Osteoblast (primary cell): ENCODE measurements around the gene LDB1. TPM values are rescaled to one million over a fixed set of nuclear protein-coding genes. Genes with fewer than 3 reads are reported as not detected.

Experiments
- DNase-seq: peaks from one replicate; pipeline ENCODE4 v3.0.0; 2011; ENCODE audit warnings: low spot score, mixed read lengths; ENCODE audit not compliant: insufficient read length; ENCODE audit errors: missing footprints
- H2AFZ ChIP-seq: 2 replicates; pipeline ENCODE4 v1.6.0; 2011; ENCODE audit warnings: mild to moderate bottlenecking, low read length
- H3K27ac ChIP-seq: 2 replicates; pipeline ENCODE4 v1.5.1; 2011; ENCODE audit warnings: mild to moderate bottlenecking, low read depth, low read length, moderate library complexity
- H3K27me3 ChIP-seq: 2 replicates; pipeline ENCODE4 v1.6.0; 2012; ENCODE audit warnings: mild to moderate bottlenecking, control low read depth, inconsistent platforms, low read length, moderate library complexity; ENCODE audit not compliant: insufficient read depth
- H3K36me3 ChIP-seq: 2 replicates; pipeline ENCODE4 v1.5.1; 2011; ENCODE audit warnings: mild to moderate bottlenecking, low read length, control low read depth, moderate library complexity; ENCODE audit not compliant: insufficient read depth
- H3K4me1 ChIP-seq: 2 replicates; pipeline ENCODE4 v1.5.1; 2011; ENCODE audit warnings: mild to moderate bottlenecking, low read length, control low read depth, moderate library complexity; ENCODE audit not compliant: insufficient read depth
- H3K4me2 ChIP-seq: 2 replicates; pipeline ENCODE4 v1.6.0; 2011; ENCODE audit warnings: mild to moderate bottlenecking, low read length; ENCODE audit not compliant: insufficient read depth
- H3K4me3 ChIP-seq: fragments of 200-600 bp; sonication (generic); 3 replicates; pipeline ENCODE4 v1.5.1; 2012; ENCODE audit warnings: mild to moderate bottlenecking, low read length, inconsistent platforms; ENCODE audit not compliant: insufficient read depth
- H3K79me2 ChIP-seq: 2 replicates; pipeline ENCODE4 v1.6.0; 2012; ENCODE audit warnings: mild to moderate bottlenecking, low read length, control low read depth, inconsistent platforms; ENCODE audit not compliant: insufficient read depth
- H3K9me3 ChIP-seq: 2 replicates; pipeline ENCODE4 v1.5.1; 2011; ENCODE audit warnings: low read depth, low read length, control low read depth
- H4K20me1 ChIP-seq: 2 replicates; pipeline ENCODE4 v1.6.0; 2012; ENCODE audit warnings: mild to moderate bottlenecking, low read length, control low read depth; ENCODE audit not compliant: insufficient read depth
- total RNA-seq: library from RNA; depleted of rRNA; stranded (reverse); fragments of >200 nt; gene quantifications from 2 replicates; pipeline ENCODE4 v1.2.3, GENCODE V29; 2012
- TF ChIP-seq, protein P1 (sequence below): IDR thresholded peaks from 2 replicates; pipeline ENCODE4 v1.5.1; 2011; ENCODE audit warnings: mild to moderate bottlenecking, low read depth, low read length, moderate library complexity; ENCODE audit errors: extremely low read depth

Gene LDB1
- total RNA-seq, 1 donor = 62.2 TPM

DNA sequence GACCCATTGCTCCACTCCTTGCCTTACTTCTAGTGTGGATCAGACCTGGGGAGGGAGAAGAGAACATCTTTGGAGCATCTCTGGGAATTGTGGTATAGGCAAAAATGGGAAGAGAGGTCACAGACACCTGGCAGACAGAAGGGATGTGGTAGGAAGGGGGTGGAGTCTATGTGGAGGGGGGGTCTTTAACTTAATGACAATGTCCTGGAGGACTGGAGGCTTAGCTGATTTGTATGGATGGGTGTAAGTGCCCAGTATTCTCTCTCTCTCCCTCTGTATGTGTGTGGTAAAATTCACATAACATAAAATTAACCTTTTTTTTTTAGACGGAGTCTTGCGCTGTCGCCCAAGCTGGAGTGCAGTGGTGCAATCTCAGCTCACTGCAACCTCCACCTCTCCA, 3.1 kb upstream of the LDB1 start:
- H3K4me2 ChIP-seq = no peak overlapping the region
- H3K36me3 ChIP-seq = no peaks in the 10 kb centered on the region
- peak; percentile 63 for DNase-seq
- H3K79me2 ChIP-seq = peaks cover 14% of the 10 kb centered on the region
- TF ChIP-seq, protein P1, sequence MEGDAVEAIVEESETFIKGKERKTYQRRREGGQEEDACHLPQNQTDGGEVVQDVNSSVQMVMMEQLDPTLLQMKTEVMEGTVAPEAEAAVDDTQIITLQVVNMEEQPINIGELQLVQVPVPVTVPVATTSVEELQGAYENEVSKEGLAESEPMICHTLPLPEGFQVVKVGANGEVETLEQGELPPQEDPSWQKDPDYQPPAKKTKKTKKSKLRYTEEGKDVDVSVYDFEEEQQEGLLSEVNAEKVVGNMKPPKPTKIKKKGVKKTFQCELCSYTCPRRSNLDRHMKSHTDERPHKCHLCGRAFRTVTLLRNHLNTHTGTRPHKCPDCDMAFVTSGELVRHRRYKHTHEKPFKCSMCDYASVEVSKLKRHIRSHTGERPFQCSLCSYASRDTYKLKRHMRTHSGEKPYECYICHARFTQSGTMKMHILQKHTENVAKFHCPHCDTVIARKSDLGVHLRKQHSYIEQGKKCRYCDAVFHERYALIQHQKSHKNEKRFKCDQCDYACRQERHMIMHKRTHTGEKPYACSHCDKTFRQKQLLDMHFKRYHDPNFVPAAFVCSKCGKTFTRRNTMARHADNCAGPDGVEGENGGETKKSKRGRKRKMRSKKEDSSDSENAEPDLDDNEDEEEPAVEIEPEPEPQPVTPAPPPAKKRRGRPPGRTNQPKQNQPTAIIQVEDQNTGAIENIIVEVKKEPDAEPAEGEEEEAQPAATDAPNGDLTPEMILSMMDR = no peak
- no peak overlapping the region for H3K27ac ChIP-seq
- H3K4me3 ChIP-seq = no peak overlapping the region
- H4K20me1 ChIP-seq = no peaks in the 10 kb centered on the region
- H3K4me1 ChIP-seq = peaks cover 29% of the 10 kb centered on the region
- H2AFZ ChIP-seq = no peak overlapping the region
- H3K27me3 ChIP-seq = no peaks in the 10 kb centered on the region
- H3K9me3 ChIP-seq = no peaks in the 10 kb centered on the region

DNA sequence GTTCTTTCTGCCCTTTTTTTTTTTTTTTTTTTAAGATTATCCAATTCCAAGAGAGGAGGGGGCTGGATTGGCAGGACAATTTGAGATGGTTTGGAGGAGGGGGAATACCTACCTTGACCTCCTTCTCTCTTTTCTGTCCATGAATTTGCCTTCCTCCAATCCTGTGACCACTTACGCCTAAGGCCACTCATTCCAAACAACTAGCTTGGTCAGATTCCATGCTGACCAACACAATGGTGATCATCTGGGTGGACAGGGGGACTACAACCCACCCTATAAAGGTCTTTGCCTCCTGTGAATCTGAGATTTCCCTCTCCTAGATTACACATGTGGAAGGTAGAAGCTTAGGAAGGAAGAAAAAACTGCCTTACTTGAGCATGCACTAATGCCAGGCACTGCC, 2.3 kb upstream of the LDB1 start:
- H3K27ac ChIP-seq = no peak overlapping the region
- no peaks in the 10 kb centered on the region for H3K27me3 ChIP-seq
- H4K20me1 ChIP-seq = no peaks in the 10 kb centered on the region
- DNase-seq = peak; percentile 85
- H3K9me3 ChIP-seq = no peaks in the 10 kb centered on the region
- H3K36me3 ChIP-seq = no peaks in the 10 kb centered on the region
- TF ChIP-seq, protein P1 = no peak
- no peak overlapping the region for H3K4me3 ChIP-seq
- peaks cover 34% of the 10 kb centered on the region for H3K4me1 ChIP-seq
- peaks cover 21% of the 10 kb centered on the region for H3K79me2 ChIP-seq
- H2AFZ ChIP-seq = no peak overlapping the region
- H3K4me2 ChIP-seq = no peak overlapping the region

DNA sequence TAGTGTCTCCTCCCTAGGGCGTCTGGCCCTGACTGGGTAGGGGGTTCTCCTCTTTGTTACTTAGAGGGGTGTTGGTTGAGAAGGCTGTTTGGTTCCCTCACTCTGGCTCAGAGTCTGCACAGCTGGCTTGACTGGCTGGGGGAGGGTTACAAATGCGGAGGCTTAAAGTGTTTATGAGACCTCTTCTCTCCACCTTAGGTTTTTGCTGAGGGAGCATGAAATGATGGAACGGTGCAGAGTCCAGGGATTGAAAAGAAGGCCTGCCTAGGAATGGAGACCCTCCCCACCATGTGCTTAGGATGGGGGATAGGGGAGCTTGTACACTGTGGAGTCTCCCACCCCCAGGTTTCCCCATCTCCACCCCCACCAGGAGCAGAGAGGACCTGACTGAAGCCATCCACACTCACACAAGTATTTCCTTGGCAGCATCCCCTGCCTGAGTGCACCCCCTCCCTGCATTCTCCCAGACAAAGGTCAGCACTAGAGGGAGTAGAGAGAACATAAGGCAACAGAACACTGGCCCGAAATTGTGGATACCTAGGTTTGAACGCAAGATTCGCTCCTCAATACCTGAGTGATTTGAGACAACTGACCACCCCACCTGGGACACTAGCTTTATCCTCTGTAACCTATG, 1.7 kb upstream of the LDB1 start:
- Histone ChIP-seq H3K27me3 (no peaks in the 10 kb centered on the region), H3K4me1 (peaks cover 40% of the 10 kb centered on the region), H3K4me2 (peak overlapping the region; percentile 96), H3K9me3 (no peaks in the 10 kb centered on the region), H3K36me3 (no peaks in the 10 kb centered on the region), H3K79me2 (peaks cover 26% of the 10 kb centered on the region), H3K4me3 (no peak overlapping the region), H2AFZ (no peak overlapping the region), H3K27ac (no peak overlapping the region), H4K20me1 (peaks cover 2% of the 10 kb centered on the region)
- DNase-seq = peak; percentile 91
- TF ChIP-seq, protein P1 = peak; percentile 12

DNA sequence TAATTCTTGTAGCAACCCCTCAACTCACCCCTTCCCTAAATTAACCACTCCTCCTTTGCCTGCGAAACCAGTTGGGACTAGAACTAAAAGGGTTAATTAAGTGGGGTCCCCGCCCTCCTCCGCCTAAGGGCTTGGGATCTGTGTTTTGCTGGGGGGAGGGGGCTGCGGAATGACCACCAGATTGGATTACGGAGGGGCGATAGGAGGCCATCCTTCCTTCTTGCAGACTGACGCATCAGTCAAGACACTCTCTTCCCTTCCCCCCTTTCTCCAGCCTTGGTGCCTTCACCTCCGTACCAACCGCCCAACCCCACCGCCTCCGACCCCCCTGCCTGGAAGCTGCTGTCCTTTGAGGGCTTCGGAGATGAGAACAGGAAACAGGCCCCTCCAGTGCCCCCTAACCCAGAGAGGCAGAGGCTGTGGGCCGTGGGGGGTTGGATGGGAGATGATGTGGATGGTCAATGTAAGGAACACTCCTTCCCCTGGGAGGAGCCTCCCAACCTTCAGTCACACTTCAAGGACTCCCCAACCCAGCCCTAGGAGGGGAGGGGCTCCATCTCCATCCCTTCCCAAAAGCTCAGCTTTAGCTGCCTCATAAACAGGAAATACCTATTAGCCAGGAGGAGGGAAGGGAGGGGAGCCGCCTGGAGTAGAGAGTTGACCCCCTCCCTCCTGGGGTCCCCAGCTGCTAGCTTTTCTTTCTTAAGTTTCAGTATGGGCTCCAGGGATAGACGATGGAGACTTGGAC, 997 bp upstream of the LDB1 start:
- peaks cover 46% of the 10 kb centered on the region for H3K4me1 ChIP-seq
- TF ChIP-seq, protein P1 = no peak
- no peaks in the 10 kb centered on the region for H3K27me3 ChIP-seq
- peaks cover 33% of the 10 kb centered on the region for H3K79me2 ChIP-seq
- H2AFZ ChIP-seq = peak overlapping the region; percentile 79
- peak; percentile 81 for DNase-seq
- peaks cover 2% of the 10 kb centered on the region for H4K20me1 ChIP-seq
- H3K36me3 ChIP-seq = no peaks in the 10 kb centered on the region
- H3K9me3 ChIP-seq = no peaks in the 10 kb centered on the region
- H3K27ac ChIP-seq = peak overlapping the region; percentile 63
- H3K4me3 ChIP-seq = peak overlapping the region; percentile 91
- H3K4me2 ChIP-seq = peak overlapping the region; percentile 96
